ENCODE data around the gene IPO5. TPM values are rescaled to one million over a fixed set of nuclear protein-coding genes. Genes with fewer than 3 reads are reported as not detected.

IPO5 gene
- total RNA-seq, 1 experiment from 2014 or later: 126 TPM

- BruUV-seq (replicated peaks): no TSS peak
- no peaks in the 10 kb centered on the region for H3K9me2 ChIP-seq (ENCODE audit: insufficient read depth)
- TF ChIP-seq EZH2 (IDR thresholded peaks at IDR 0.05; ENCODE audit: low read depth): no peak
- no peak for TF ChIP-seq CTCF (conservative IDR thresholded peaks at IDR 0.05)
- H3K9me3 ChIP-seq (ENCODE audit: insufficient read depth, low read depth): no peaks in the 10 kb centered on the region; the same call in 1 of the 2 replicates
- H3K79me2 ChIP-seq (ENCODE audit: low read depth): no peaks in the 10 kb centered on the region
- H3K36me3 ChIP-seq (ENCODE audit: low read depth): no peaks in the 10 kb centered on the region
- H3K4me2 ChIP-seq: no peak overlapping the region
- CTCF ChIA-PET: no interaction called here
- intact Hi-C loops (cut with micrococcal nuclease; ENCODE audit: unreplicated experiment): no loop called here
- no peak overlapping the region for H3K4me3 ChIP-seq
- H3K4me1 ChIP-seq (replicated peaks; ENCODE audit: insufficient read depth): peaks cover under 1% of the 10 kb centered on the region; the same call in 1 of the 2 replicates
- H3K27me3 ChIP-seq (ENCODE audit: insufficient read depth, low read depth): no peaks in the 10 kb centered on the region
- DNase-seq: no peak
- no peak overlapping the region for H2AFZ ChIP-seq
- H3F3A ChIP-seq (ENCODE audit: insufficient read depth, low read depth): peaks cover 2% of the 10 kb centered on the region; the same call in 1 of the 2 replicates
- H3K27ac ChIP-seq: no peak overlapping the region
- no peaks in the 10 kb centered on the region for H4K20me1 ChIP-seq (ENCODE audit: insufficient read depth)
- POLR2A ChIA-PET (ENCODE audit: unreplicated experiment): no interaction called here
Observed at GRCh38 chr13:97938706-97939475, 14.6 kb upstream of the IPO5 start.

- Histone ChIP-seq H3K4me1 (replicated peaks; ENCODE audit: insufficient read depth) (peaks cover 39% of the 10 kb centered on the region), H3K79me2 (ENCODE audit: low read depth) (no peaks in the 10 kb centered on the region), H2AFZ (no peak overlapping the region), H3K9me3 (ENCODE audit: insufficient read depth, low read depth) (no peaks in the 10 kb centered on the region; the same call in 1 of the 2 replicates), H3K4me2 (no peak overlapping the region), H3K36me3 (ENCODE audit: low read depth) (no peaks in the 10 kb centered on the region), H3F3A (ENCODE audit: insufficient read depth, low read depth) (peaks cover 19% of the 10 kb centered on the region; the same call in 1 of the 2 replicates), H3K27ac (no peak overlapping the region; the same call in 1 of the 2 replicates), H3K9me2 (ENCODE audit: insufficient read depth) (no peaks in the 10 kb centered on the region), H4K20me1 (ENCODE audit: insufficient read depth) (no peaks in the 10 kb centered on the region), H3K27me3 (ENCODE audit: insufficient read depth, low read depth) (no peaks in the 10 kb centered on the region), H3K4me3 (no peak overlapping the region)
- TF ChIP-seq CTCF (conservative IDR thresholded peaks at IDR 0.05) (no peak), EZH2 (IDR thresholded peaks at IDR 0.05; ENCODE audit: low read depth) (no peak)
- no TSS peak for BruUV-seq (replicated peaks)
- CTCF ChIA-PET: no interaction called here
- intact Hi-C loops (cut with micrococcal nuclease; ENCODE audit: unreplicated experiment): no loop called here
- POLR2A ChIA-PET (ENCODE audit: unreplicated experiment): no interaction called here
- no peak for DNase-seq
Observed at GRCh38 chr13:97944396-97945029, 9.0 kb upstream of the IPO5 start.

- H2AFZ ChIP-seq: no peak overlapping the region
- DNase-seq: no peak
- H3K4me3 ChIP-seq: no peak overlapping the region
- H3F3A ChIP-seq (ENCODE audit: insufficient read depth, low read depth): peaks cover 19% of the 10 kb centered on the region; the same call in 1 of the 2 replicates
- no peaks in the 10 kb centered on the region for H4K20me1 ChIP-seq (ENCODE audit: insufficient read depth)
- BruUV-seq (replicated peaks): no TSS peak
- ChIA-PET POLR2A (ENCODE audit: unreplicated experiment) (no interaction called here), CTCF (interaction anchor here (0.6 kb wide), 1 partner anchor 895 kb away, joined by 4 read pairs; no protein-coding TSS in a partner anchor)
- no peaks in the 10 kb centered on the region for H3K9me2 ChIP-seq (ENCODE audit: insufficient read depth)
- H3K9me3 ChIP-seq (ENCODE audit: insufficient read depth, low read depth): no peaks in the 10 kb centered on the region
- H3K27ac ChIP-seq: no peak overlapping the region
- no peak overlapping the region for H3K4me2 ChIP-seq
- no peaks in the 10 kb centered on the region for H3K36me3 ChIP-seq (ENCODE audit: low read depth)
- intact Hi-C loops (cut with micrococcal nuclease; ENCODE audit: unreplicated experiment): no loop called here
- H3K79me2 ChIP-seq (ENCODE audit: low read depth): no peaks in the 10 kb centered on the region
- no peak for TF ChIP-seq CTCF (conservative IDR thresholded peaks at IDR 0.05)
- TF ChIP-seq EZH2 (IDR thresholded peaks at IDR 0.05; ENCODE audit: low read depth): no peak
- H3K4me1 ChIP-seq (replicated peaks; ENCODE audit: insufficient read depth): peaks cover 39% of the 10 kb centered on the region
- no peaks in the 10 kb centered on the region for H3K27me3 ChIP-seq (ENCODE audit: insufficient read depth, low read depth)
Observed at GRCh38 chr13:97945342-97945741, 8.1 kb upstream of the IPO5 start.
